Measurements from ENCODE around the gene ADORA2A.

The ADORA2A gene

DNA sequence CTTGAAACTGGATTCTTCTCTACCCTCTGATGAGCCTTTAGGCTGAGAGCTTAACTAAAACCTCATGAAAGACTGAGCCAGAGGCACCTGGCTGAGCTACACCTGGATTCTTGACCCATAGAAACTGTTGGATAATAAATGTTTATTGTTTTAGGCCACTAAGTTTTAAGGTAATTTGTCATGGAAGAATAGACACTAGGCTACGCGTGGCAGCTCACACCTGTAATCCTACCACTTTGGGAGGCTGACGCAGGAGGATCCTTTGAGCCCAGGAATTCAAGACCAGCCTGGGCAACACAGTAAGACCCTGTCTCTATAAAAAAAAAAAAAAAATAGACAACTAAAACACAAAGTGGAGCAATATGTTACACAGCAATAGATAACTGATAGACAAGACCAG, 38.6 kb downstream of the ADORA2A start:
- Histone ChIP-seq H3K27me3 (replicated peaks; ENCODE audit: control insufficient read depth, insufficient read depth, low read length, poor library complexity, severe bottlenecking) (no peaks in the 10 kb centered on the region), H3K4me1 (ENCODE audit: control insufficient read depth, insufficient read depth, low read length, poor library complexity, severe bottlenecking) (no peaks in the 10 kb centered on the region), H3K4me3 (ENCODE audit: insufficient read depth, low read depth, low read length, poor library complexity, severe bottlenecking) (no peak overlapping the region), H3K9me3 (ENCODE audit: control insufficient read depth, low read length) (no peaks in the 10 kb centered on the region), H3K36me3 (ENCODE audit: control insufficient read depth, insufficient read depth, low read length) (no peaks in the 10 kb centered on the region), H3K27ac (ENCODE audit: insufficient read depth, low read length, poor library complexity, severe bottlenecking) (no peak overlapping the region)
- no peak for DNase-seq

DNA sequence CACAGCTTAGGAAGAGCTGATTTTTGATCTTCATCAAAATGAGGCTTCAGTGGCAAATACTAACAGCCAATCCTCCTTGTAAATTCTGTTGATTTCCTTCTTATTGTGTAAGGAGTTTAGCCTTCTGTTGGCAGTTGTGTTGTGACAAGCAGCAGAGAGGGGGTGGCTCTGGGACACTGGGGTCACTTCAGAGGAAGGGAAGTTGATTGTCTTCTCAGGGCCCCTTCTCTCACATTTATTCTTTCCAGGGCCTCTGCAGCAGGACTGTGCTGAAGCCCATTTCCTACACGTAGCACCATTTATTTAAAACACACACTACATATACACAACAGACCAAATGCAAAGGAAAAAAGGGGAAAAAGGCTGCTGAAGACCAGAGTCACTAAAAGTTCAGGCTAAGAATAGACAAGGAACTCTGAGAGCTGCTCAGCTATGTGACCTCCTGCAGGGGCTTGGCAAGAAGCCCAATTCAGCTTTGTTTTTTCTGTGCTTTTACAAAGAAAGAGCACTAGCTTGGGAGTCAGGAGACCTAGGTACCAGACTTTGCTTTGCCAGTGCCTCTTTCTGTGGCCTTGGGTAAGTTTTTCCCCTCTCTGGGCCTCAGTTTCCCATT, 39.4 kb downstream of the ADORA2A start:
- Histone ChIP-seq H3K27me3 (replicated peaks; ENCODE audit: control insufficient read depth, insufficient read depth, low read length, poor library complexity, severe bottlenecking) (no peaks in the 10 kb centered on the region), H3K4me3 (ENCODE audit: insufficient read depth, low read depth, low read length, poor library complexity, severe bottlenecking) (no peak overlapping the region), H3K27ac (ENCODE audit: insufficient read depth, low read length, poor library complexity, severe bottlenecking) (no peak overlapping the region), H3K9me3 (ENCODE audit: control insufficient read depth, low read length) (no peaks in the 10 kb centered on the region), H3K4me1 (ENCODE audit: control insufficient read depth, insufficient read depth, low read length, poor library complexity, severe bottlenecking) (no peaks in the 10 kb centered on the region), H3K36me3 (ENCODE audit: control insufficient read depth, insufficient read depth, low read length) (no peaks in the 10 kb centered on the region)
- no peak for DNase-seq

DNA sequence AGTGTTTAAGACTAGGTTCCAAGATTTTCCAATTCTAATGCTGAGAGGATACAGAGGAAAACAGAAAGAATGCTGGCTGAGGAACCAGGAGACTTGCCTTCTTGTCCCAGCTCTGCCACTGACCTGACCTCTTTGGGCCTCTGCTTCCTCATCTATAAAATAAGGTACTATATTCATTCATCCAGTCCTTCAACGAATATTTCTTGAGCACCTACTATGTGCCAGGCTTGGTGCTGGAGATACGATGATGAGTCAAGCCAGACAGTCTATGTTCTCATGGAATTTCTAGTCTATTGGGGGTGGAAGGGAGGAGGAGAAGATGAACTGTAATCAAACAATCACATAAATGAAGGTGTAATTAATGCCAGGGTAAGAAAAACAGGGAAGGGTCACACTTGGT, 39.9 kb downstream of the ADORA2A start:
- Histone ChIP-seq H3K4me1 (ENCODE audit: control insufficient read depth, insufficient read depth, low read length, poor library complexity, severe bottlenecking) (no peaks in the 10 kb centered on the region), H3K9me3 (ENCODE audit: control insufficient read depth, low read length) (no peaks in the 10 kb centered on the region), H3K27ac (ENCODE audit: insufficient read depth, low read length, poor library complexity, severe bottlenecking) (no peak overlapping the region), H3K36me3 (ENCODE audit: control insufficient read depth, insufficient read depth, low read length) (no peaks in the 10 kb centered on the region), H3K4me3 (ENCODE audit: insufficient read depth, low read depth, low read length, poor library complexity, severe bottlenecking) (no peak overlapping the region), H3K27me3 (replicated peaks; ENCODE audit: control insufficient read depth, insufficient read depth, low read length, poor library complexity, severe bottlenecking) (no peaks in the 10 kb centered on the region)
- no peak for DNase-seq

DNA sequence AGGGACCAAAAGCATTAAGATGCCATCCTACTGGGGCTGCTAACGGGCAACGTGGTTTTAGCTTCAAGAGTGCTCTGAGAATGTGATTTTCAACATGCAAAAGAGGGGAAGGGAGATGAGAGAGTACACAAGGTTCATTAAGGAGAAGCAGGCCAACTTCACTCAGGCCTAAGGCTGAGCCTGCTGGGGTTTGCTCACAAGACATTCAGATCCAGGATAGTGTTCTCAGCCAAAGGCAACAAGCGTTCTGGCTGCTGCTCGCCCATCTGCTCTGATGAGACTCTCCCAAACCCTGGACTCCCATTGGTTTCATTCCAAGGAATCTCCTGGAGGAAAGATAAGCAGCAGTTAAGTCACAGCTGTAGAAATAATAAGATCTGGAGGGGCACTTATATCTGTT, 44.2 kb downstream of the ADORA2A start:
- DNase-seq, result no peak
- Histone ChIP-seq H3K4me1 (ENCODE audit: control insufficient read depth, insufficient read depth, low read length, poor library complexity, severe bottlenecking) (no peaks in the 10 kb centered on the region), H3K4me3 (ENCODE audit: insufficient read depth, low read depth, low read length, poor library complexity, severe bottlenecking) (no peak overlapping the region), H3K27me3 (replicated peaks; ENCODE audit: control insufficient read depth, insufficient read depth, low read length, poor library complexity, severe bottlenecking) (no peaks in the 10 kb centered on the region), H3K36me3 (ENCODE audit: control insufficient read depth, insufficient read depth, low read length) (no peaks in the 10 kb centered on the region), H3K9me3 (ENCODE audit: control insufficient read depth, low read length) (no peaks in the 10 kb centered on the region), H3K27ac (ENCODE audit: insufficient read depth, low read length, poor library complexity, severe bottlenecking) (no peak overlapping the region)

DNA sequence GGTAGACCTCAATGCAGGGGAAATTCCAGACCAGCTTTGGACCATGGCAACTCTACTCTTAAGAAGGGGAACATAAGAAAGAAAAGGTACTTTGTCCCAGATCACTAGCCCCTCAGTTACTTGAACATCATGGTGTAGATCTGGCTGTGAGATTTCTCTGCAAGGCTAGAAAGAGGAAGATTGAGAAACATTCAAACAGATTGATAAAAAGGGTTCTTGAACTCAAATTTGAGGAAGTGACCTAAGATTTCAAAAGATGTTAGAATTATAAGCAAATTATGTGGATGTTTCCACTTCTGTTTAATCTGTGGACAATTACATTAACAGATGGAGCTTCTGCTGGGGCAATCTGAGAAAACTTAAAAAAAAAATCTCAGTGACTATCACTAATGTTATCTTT, 45.9 kb downstream of the ADORA2A start:
- no peaks in the 10 kb centered on the region for H3K4me1 ChIP-seq (ENCODE audit: control insufficient read depth, insufficient read depth, low read length, poor library complexity, severe bottlenecking)
- no peaks in the 10 kb centered on the region for H3K27me3 ChIP-seq (replicated peaks; ENCODE audit: control insufficient read depth, insufficient read depth, low read length, poor library complexity, severe bottlenecking)
- H3K27ac ChIP-seq (ENCODE audit: insufficient read depth, low read length, poor library complexity, severe bottlenecking), result no peak overlapping the region
- DNase-seq, result no peak
- H3K9me3 ChIP-seq (ENCODE audit: control insufficient read depth, low read length), result no peaks in the 10 kb centered on the region
- no peak overlapping the region for H3K4me3 ChIP-seq (ENCODE audit: insufficient read depth, low read depth, low read length, poor library complexity, severe bottlenecking)
- H3K36me3 ChIP-seq (ENCODE audit: control insufficient read depth, insufficient read depth, low read length), result no peaks in the 10 kb centered on the region

DNA sequence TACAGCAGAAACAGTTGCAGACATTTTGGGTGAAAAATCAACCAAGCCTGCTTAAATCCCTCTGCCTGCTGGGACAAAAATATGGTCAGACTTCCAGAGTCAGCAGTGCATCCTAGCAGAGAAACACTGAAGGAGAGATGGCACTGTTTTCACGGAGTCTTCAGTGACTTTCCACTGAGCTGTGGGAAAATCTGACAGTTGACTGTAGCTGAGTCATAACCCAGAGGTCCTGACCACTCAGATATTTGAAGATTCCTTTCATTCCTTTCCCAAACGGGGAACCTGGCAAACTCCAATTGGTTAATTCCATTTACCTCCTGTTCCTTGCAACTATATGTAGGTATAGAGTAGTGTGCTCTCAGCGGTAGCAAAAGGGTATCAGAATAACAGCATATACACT, 46.8 kb downstream of the ADORA2A start:
- Histone ChIP-seq H3K27me3 (replicated peaks; ENCODE audit: control insufficient read depth, insufficient read depth, low read length, poor library complexity, severe bottlenecking) (no peaks in the 10 kb centered on the region), H3K36me3 (ENCODE audit: control insufficient read depth, insufficient read depth, low read length) (no peaks in the 10 kb centered on the region), H3K4me1 (ENCODE audit: control insufficient read depth, insufficient read depth, low read length, poor library complexity, severe bottlenecking) (no peaks in the 10 kb centered on the region), H3K4me3 (ENCODE audit: insufficient read depth, low read depth, low read length, poor library complexity, severe bottlenecking) (no peak overlapping the region), H3K27ac (ENCODE audit: insufficient read depth, low read length, poor library complexity, severe bottlenecking) (no peak overlapping the region), H3K9me3 (ENCODE audit: control insufficient read depth, low read length) (no peaks in the 10 kb centered on the region)
- DNase-seq, result no peak

DNA sequence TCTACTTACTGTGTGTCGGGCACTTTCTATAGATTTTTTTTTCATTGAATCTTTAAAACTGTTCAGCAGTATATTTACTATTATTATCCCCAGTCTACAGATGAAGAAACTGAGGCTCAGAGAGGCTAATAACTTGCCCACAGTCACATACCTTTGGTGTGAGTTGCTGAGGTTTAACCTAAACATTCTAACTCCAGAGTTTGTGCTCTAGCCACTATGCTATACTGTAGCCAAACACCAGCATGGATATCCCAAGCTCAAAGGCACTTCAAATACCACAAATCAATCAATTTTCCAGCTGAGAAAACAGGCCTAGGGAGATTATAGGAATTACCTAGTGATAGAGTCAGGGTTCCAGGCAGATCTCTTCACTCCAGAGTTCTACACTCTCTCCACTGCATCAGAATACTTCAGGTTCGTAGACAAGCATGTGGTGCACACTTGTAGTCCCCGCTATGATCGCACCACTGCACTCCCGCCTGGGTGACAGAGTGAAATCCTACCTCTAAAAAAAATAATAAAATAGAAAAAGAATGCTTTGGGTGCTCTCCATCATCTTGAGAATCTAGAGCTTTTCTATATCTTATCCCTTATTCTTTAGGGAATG, 47.4 kb downstream of the ADORA2A start:
- DNase-seq, result no peak
- Histone ChIP-seq H3K27ac (ENCODE audit: insufficient read depth, low read length, poor library complexity, severe bottlenecking) (no peak overlapping the region), H3K27me3 (replicated peaks; ENCODE audit: control insufficient read depth, insufficient read depth, low read length, poor library complexity, severe bottlenecking) (no peaks in the 10 kb centered on the region), H3K4me3 (ENCODE audit: insufficient read depth, low read depth, low read length, poor library complexity, severe bottlenecking) (no peak overlapping the region), H3K9me3 (ENCODE audit: control insufficient read depth, low read length) (no peaks in the 10 kb centered on the region), H3K4me1 (ENCODE audit: control insufficient read depth, insufficient read depth, low read length, poor library complexity, severe bottlenecking) (no peaks in the 10 kb centered on the region), H3K36me3 (ENCODE audit: control insufficient read depth, insufficient read depth, low read length) (no peaks in the 10 kb centered on the region)

DNA sequence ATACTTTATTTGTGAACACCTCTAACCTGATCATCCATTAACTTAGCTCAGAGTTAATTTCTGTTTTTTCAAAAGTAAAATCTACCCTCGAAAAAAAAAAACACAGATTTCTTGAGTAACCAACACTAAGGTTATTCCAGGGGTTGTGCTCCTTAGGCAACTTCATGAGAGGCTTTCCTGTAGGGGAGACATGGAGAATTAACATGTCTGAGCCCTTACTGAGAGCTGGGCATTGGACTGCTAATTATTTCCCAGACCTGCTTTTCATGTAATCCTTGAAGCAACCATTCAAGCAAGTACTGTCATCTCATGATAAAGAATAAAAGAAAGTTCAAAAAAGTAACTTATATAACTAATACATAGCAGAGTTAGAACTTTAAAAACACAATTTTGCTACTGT, 54.2 kb downstream of the ADORA2A start:
- no peak for DNase-seq
- Histone ChIP-seq H3K4me1 (ENCODE audit: control insufficient read depth, insufficient read depth, low read length, poor library complexity, severe bottlenecking) (no peaks in the 10 kb centered on the region), H3K4me3 (ENCODE audit: insufficient read depth, low read depth, low read length, poor library complexity, severe bottlenecking) (no peak overlapping the region), H3K36me3 (ENCODE audit: control insufficient read depth, insufficient read depth, low read length) (no peaks in the 10 kb centered on the region), H3K27ac (ENCODE audit: insufficient read depth, low read length, poor library complexity, severe bottlenecking) (no peak overlapping the region), H3K27me3 (replicated peaks; ENCODE audit: control insufficient read depth, insufficient read depth, low read length, poor library complexity, severe bottlenecking) (no peaks in the 10 kb centered on the region), H3K9me3 (ENCODE audit: control insufficient read depth, low read length) (no peaks in the 10 kb centered on the region)

DNA sequence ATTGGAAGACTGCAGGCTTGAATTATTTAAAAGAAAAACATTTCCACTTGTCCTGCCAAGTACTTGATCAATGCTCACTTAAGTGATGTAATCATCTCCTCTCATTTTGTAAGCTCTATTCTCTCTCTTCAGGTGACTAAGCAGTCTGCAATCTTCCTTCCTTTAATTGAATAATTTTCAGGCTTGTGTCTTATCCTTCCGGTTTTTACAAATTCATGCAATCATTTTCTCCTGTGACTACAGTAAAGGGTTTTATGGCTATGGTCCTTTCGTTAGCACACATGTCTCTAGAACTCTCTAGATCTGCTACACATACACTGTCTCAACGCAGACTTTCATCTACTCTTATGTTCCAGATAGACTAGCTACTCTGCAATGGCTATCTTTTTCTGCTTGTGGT, 55.2 kb downstream of the ADORA2A start:
- H3K4me1 ChIP-seq (ENCODE audit: control insufficient read depth, insufficient read depth, low read length, poor library complexity, severe bottlenecking), result no peaks in the 10 kb centered on the region
- H3K27ac ChIP-seq (ENCODE audit: insufficient read depth, low read length, poor library complexity, severe bottlenecking), result no peak overlapping the region
- no peaks in the 10 kb centered on the region for H3K36me3 ChIP-seq (ENCODE audit: control insufficient read depth, insufficient read depth, low read length)
- no peak overlapping the region for H3K4me3 ChIP-seq (ENCODE audit: insufficient read depth, low read depth, low read length, poor library complexity, severe bottlenecking)
- no peak for DNase-seq
- no peaks in the 10 kb centered on the region for H3K9me3 ChIP-seq (ENCODE audit: control insufficient read depth, low read length)
- no peaks in the 10 kb centered on the region for H3K27me3 ChIP-seq (replicated peaks; ENCODE audit: control insufficient read depth, insufficient read depth, low read length, poor library complexity, severe bottlenecking)

DNA sequence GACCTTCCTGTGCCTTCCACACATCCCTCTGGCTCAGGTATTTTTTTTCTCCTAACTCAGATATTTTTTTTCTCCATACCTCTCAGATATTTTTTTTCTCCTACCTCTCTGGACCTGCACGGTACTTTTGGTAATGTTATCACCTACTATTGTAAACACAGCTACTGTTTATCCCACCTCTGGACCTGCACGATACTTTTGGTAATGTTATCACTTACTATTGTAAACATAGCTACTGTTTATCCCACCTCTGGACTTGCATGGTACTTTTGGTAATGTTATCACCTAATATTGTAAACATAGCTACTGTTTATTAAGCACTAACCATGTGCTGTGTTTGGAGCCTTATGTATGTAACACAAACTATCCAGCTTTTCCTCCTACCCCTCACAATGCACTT, 55.6 kb downstream of the ADORA2A start:
- Histone ChIP-seq H3K9me3 (ENCODE audit: control insufficient read depth, low read length) (no peaks in the 10 kb centered on the region), H3K36me3 (ENCODE audit: control insufficient read depth, insufficient read depth, low read length) (no peaks in the 10 kb centered on the region), H3K27ac (ENCODE audit: insufficient read depth, low read length, poor library complexity, severe bottlenecking) (no peak overlapping the region), H3K4me1 (ENCODE audit: control insufficient read depth, insufficient read depth, low read length, poor library complexity, severe bottlenecking) (no peaks in the 10 kb centered on the region), H3K4me3 (ENCODE audit: insufficient read depth, low read depth, low read length, poor library complexity, severe bottlenecking) (no peak overlapping the region), H3K27me3 (replicated peaks; ENCODE audit: control insufficient read depth, insufficient read depth, low read length, poor library complexity, severe bottlenecking) (no peaks in the 10 kb centered on the region)
- no peak for DNase-seq

Measured in effector memory CD4-positive, alpha-beta T cell (primary cell).